SK-N-MC (cell line): ENCODE data around the gene TSC2.

Experiments
- EZH2 ChIP-seq: fragments of 200-600 bp; sonication (generic); IDR thresholded peaks from one replicate; pipeline ENCODE4 v1.6.1; 2017; ENCODE audit warnings: antibody characterized with exemption
- FOXP2 ChIP-seq: optimal IDR thresholded peaks from 2 replicates; pipeline ENCODE3; 2011; ENCODE audit warnings: mild to moderate bottlenecking, moderate library complexity; ENCODE audit not compliant: insufficient read depth; ENCODE audit errors: extremely low read length, control extremely low read depth
- POLR2AphosphoS5 ChIP-seq: IDR thresholded peaks from 2 replicates; pipeline ENCODE4 v1.6.1; 2012; ENCODE audit warnings: mild to moderate bottlenecking, low read depth, low read length, borderline replicate concordance

DNA sequence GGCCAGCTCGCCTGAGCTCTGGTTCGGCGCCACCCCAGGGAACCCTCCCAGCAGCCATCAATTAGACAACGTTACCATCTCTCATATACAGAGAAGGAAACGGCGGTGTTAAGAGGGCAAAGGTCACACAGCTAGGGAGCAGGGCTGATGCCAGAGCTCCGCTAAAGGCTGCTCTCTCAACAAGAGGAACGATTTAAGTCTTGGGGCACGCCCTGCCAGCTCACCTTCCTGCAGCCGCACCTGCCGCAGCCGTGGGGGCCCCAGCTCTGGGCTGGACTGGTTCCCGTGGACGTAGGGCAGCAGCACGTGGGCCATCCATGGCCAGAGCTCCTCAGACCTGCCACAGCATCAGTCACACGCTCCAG lies 44.5 kb downstream of the TSC2 start:
- TF ChIP-seq EZH2 (no peak), POLR2AphosphoS5 (no peak), FOXP2 (no peak)
